8988T (cell line): ENCODE data around the gene MAP4K2.

Source experiments
- DNase-seq: peaks from one replicate; pipeline ENCODE4 v3.0.0; 2011

The MAP4K2 gene

DNA sequence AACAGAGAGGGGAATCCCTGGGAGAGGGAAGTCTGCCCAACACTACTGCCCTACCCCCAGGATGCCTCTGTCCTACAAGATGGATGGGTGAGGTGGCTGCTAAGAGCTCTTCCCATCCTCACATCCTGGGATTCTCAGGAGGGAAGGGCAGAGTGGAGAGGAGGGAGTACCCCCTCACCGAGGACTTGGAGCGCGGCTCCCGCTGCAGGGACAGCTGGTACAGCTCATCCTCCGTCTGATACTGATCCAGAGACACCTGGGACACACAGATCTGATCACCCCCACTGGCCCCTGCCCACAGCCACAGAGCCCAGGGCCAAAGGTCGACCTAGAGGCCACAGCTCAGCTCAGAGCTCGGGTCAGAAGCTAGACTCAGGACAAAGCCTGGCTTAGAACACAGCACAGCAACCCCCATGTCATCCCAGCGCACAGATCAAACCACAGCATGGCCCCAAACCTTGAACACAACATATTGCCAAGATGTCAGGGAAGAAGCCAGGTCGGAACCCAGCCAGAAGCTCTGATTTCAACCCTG, 67.2 kb downstream of the MAP4K2 start:
- no peak for DNase-seq
